Measurements from ENCODE around the gene FOXD2.
"Not testable (repeated sequence)": the region's sequence is repeated elsewhere in the genome, so short reads cannot be mapped to it uniquely, and the experiment has no call there.

Gene FOXD2

DNA sequence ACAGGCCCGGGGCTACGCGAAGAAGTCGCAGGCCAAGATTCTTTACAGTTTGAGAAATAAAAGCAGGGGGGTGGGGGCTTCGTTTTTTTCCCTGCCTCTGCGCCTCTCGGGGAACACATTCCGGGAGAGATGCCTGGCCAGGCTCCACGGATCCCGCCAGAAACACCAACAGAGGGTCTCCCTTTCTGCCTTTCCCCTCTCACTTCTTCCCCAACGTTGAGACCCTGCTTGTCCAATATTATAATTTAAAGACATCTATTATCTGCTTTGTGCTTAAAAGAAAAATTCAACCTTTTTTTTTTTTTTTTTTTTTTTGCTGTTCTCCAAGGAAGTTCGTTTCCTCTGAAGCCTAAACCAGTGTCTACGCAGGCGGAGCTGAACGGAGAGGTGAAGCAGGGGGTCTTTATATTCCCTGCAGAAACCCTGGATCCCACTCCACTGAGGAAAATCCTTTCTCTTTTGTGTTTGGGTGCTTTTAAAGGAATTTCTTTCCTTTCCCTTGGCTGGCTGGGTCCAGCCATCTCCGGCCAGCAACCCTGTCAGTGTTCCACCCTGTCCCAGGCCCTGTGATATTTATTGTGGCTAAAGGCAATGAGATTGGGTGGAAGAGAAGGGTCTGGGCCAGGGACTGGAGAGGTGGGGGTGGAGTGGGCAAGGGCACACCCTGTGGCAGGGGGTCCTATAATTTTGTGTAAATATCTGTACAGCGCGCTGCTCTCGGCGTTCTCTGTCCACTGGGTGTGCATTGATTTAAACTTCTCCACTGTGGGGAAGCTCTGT is 2.2 kb downstream of the FOXD2 start:
- DNase-seq (ENCODE audit: low read depth): no peak

DNA sequence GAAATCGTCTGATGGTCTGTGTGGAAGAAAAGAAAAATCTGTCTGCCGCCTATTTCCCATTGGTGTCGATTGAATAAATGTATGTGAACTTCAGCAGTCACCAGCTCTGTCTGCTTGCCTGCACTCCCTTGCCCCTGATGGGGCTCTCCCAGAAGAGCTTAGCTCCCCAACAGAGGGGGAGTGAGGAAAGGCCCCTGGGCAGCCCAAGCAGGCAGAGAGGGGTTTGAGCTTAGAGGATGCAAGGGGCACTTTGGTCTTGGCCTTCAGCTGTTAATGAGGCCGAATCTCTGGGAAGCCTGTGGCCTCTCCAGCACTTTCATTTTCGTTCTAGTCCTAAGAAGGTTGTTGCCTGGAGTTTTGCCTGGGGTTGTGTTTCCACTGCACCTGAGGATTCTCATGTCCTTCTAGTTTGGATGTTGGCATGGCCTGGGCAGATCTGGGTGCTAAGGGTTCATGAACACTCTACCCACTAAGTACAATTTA is 2.8 kb downstream of the FOXD2 start:
- no peak for DNase-seq (ENCODE audit: low read depth)

DNA sequence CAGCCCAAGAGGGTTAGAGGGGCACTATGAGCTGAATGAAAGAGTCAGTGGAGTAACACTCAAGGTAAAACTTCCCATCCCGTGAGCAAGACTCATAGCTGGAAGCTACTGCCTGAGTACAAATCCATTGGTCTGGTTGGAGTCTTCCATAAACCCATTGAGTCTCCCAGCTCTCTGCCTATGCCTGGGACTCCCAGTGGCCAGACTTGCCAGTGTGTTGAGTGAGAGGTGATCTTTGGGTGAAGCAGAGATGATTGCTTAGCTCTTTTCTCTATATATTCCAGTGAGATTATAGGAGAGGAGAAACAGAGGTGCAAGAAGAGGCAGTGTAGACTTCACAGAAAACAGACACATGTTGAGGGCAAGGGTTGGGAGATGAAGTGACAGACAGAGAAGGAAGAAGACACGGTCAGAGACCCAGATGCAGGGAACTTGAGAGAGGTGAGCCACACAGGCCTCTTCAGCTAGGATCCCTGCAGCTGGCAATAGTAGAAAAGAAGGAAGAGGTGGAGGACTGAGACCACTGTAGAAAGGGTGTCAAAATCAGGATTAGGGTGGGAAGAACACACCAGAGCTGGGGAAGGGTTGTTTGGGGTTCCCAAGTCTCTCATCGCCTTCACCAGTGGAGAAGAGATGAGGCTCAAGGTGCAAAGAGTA is 3.7 kb downstream of the FOXD2 start:
- DNase-seq (ENCODE audit: low read depth): no peak

DNA sequence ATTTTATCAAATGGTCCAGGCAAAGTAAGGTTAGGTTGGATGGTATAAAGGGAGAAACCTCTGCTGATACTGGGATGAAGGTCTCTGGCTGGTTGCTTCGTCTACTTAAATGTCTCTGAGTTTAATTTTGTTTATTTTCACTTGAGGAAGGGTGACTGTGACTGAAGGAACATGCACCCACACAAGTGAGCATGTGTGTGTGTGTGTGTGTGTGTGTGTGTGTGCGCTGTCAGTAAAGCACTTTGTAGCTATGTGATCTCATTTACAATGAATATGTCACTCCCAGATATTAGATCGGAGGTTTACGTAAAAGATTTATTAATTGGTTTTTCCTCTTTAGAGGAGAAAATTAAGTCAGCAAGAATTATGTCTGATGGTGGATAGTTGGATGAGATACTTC is 4.4 kb downstream of the FOXD2 start:
- no peak for DNase-seq (ENCODE audit: low read depth)

DNA sequence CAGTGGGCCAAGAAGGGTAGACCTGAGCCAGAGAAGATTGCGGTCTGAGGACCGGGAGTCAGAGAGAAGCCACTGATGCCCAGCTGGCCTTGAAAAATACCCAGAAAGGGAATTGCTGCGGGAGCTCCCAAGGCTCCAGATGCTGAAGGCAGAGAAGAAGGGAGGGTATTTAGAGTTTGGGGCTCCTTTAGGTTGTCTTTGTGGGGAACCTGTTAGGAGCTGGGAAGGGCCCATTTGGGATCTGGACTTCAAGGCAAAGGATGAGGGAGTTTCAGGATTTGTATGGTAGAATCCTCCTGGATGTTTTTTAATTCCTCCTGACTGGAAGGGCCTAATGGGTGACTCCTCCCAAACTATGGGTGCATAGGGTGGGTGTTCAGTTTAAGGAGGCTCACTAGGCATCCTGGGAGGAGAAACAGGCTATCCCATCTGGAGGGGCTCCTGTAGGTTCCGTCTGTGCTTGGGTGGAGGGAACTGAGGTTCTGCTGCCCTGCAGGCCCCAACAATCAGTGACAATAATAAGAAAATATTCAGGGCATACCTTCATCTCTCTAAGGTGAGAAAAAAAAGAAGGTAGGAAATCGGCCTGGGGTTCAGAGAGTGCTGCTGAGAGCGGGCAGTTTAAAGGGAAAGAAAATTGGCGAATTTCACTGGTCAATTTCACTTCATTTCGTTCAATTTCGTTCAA is 5.1 kb downstream of the FOXD2 start:
- DNase-seq (ENCODE audit: low read depth): no peak

DNA sequence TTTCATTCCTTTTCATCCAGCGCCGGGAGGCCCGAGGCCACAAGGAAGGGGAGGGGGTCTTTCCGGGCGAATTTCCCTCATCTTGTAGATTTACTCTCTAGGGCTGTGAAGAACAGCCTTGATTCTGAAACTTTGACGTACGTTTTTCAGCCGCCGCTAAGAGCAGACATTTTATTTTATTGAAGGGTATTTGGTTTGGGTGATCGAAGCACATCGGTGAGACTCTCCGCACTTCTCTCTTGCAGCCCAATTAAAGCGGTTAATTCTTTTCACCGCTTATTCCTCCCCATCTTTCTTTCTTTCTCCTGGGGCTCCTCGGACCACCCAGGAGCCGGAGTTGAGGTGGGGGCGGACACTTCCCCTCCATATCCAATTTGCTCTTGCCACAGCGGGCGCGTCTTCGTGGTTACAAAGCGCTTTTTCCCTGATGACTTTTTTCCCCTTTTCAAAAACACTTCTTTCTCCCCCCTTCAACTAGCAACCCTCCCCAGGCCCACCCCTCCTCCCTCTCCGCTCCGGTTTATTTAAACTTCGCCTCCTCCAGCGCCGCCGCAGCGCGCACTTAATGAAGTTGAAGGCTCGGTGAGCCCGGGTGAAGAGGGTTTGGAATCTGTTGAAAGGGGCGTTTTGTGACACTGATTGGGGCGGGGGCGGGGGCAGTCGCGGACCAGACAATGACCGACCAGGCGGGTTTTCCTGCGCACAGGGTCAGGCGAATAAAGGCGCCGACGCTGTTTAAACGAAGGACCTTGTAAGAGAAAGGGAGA is 5.9 kb downstream of the FOXD2 start:
- DNase-seq (ENCODE audit: low read depth): no peak

DNA sequence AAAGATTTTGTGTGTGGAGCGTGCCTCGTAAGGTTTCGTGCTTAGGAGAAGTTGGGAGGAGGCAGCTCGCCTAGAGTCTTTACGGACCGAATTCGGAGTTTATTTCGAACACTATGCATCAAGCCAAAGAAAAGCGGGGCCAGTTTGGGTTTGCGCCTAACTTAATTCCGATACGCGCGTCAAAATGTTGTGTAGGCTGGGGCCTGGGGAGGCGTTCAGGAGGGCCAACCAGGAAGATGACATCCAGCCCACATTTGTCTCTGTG is 6.4 kb downstream of the FOXD2 start:
- no peak for DNase-seq (ENCODE audit: low read depth)

DNA sequence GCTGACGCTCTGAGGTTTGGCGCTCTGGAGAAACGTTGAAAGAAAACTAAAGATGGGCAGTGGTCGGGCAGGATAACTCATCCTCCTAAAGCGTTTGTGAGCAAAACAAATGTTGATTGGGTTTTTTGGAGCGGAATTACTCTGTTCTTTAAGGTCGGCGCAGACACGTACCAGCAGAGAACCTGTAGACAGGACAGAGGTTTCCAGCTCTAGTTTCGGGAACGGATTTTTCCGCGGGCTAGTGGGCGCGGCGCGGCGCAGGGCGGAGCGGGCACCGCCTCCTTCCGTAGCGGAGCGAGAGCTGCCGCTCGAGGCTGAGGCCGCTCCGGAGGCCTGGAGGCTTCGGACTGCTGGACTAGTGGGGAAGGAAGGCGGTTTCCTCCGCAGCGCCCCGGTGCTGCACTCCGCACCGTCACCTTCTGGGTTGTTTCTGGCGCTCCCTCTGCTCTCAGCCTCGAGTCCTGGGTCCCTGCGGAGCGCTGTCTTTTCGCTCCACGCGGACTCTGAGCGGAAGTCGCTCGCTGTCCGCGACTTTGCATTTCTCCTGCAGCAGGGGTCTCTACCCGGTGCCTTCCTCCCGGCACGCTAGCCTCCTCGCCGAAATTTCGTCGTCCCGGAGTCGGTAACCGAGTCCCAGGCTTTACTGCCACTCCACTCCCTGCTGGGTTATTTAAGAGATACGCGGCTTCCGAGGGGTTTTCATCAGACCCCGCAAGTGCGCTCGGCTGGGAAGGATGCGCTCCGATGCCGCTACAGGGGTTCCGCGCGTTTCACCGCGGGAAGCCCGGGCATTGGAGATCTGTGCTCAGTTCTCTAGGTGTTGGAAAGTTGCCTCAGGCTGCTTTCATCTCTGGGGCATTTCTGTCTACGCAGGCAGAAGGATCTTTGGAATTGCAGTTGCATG is 7.0 kb downstream of the FOXD2 start:
- DNase-seq (ENCODE audit: low read depth): no peak

DNA sequence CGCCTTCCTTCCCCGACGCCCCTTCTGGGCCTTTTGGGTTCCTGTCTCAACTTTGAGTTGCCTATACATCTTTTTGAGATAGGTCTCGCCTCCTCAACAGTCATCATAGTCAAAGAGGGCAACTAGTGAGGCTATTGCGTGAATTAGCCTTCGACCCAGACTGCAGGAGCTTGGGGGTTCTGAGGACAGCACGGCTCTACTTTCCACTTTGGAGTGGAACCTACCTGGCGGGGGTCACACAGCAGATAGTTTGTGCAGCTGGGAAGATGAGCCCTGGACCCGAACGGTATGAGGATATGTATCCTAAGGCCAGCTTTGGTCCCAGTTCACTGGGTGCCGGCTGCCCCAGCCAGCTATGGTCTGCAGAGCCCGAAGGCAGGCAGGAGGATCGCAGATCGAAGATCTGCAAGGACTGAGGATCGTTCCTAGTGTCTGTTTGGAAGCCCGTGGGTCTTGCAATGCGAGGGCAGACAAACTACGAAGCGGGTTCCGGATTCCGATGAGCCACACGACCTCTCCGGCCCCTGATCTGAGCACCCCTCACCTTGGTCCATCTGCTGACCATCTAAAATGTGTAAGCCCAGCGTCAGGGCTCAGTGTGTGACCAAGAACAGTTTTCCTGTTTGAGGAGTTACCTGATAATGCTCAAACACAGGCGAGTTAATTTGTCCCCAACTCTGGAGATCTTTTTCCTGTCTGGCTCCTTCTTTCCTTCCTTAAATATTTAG is 8.1 kb downstream of the FOXD2 start:
- DNase-seq (ENCODE audit: low read depth): no peak

DNA sequence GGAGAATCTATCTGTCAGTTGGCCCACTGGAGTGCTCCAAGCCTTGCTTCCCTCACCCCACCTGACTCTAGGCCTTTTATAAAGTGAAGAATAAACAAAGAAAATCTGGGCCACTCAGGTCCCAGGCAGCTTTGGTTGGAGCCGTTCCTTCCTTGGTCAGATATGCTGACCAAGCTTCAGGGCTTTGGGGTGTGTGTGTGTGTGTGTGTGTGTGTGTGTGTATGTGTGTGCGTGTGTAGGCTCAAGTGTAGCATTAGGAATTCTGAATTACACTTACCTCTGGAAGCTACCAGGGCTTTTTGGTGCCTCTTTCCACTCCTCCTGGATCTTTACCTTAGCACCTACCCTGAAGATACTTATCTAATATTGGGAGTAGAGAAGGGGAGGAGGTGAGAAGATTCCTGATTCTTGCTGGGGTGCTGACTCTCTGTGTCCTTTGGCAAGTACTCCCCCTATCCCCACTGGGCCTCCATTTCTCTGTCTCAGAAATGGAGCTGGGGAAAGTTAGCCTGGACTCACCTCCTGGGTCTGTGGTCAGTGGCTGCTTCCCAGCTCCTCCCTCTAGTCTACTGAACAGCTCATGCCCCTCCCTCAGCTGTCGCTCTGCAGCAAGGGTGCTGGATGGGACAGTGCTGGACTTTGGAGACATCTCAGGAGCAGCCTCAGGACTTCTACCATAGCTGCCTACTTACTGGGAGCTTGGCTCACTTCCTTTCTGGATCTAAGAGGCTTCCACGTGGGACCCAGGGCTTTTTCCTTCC is 10.8 kb downstream of the FOXD2 start:
- no peak for DNase-seq (ENCODE audit: low read depth)

DNA sequence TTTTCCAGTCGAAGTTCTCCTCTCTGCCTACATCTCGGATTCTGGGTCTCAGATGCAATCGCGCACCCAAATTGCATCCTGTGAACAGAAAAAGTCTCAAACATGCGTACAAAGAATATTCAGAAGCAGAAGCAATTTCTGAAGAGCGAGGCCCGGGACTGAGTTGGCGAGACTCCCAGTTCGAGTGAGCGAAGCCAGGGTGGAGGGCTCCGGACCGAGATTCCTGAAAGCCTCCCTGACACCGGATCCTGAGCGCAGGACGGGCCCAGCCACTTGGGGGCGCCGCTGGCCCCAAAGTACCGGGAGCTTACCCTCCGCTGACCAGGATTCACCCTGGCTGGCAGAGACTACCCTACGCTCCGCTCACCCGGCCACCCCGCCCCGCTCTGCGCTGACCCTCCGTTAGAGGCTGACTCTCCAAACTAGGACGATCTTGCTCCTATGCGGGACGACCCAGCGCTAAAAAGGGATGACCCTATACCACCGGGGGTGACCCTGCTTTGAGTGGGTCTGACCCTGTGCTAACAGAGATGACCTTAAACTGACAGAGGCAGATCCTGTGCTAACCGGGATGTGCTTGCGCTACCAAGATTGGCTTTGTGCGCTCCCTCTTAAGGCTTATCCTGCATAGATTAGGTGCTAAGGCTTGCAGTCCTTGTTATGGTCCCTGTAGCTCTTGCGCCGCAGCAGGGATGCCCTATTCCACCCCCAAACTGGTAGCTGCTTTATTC is 12.1 kb downstream of the FOXD2 start:
- no peak for DNase-seq (ENCODE audit: low read depth)

DNA sequence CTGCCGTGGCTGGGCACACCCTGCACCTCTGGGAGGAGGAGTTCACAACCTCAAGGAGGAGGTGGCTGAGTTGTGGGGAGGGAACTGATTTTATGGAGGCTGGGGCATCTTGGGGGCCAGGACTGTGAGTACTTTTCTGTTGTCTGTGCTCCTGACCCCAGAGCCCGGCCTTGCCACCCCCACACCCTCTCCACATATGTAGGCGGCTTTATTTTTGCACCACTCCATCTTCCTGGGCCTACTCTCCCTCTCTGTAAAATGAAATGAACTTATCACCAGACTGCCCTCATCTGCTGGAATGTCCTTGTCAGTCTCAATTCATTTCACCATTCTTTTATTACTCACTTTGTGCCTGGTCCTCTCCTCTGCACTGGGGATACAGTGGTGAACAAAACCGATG is 12.8 kb downstream of the FOXD2 start:
- DNase-seq (ENCODE audit: low read depth): no peak

DNA sequence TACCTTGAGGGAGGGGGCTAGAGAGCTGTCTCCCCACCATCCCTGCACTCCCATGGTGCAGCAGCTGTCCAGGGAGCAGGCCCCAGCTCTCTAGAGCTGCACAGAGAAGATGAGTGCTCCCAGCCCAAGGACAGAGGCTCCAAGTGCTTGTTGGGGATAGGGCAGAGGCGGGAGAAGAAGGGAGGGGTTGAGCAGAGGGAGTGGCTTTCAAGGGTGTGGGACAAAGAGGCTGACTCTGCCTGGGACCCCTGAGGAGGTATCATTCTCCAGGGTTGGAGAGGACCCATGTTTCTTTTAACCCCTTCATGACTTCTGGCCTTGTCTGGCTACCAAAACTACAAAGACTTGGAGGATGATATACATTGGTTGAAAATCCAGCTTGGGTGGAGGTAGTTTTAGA is 14.6 kb downstream of the FOXD2 start:
- DNase-seq (ENCODE audit: low read depth): no peak

DNA sequence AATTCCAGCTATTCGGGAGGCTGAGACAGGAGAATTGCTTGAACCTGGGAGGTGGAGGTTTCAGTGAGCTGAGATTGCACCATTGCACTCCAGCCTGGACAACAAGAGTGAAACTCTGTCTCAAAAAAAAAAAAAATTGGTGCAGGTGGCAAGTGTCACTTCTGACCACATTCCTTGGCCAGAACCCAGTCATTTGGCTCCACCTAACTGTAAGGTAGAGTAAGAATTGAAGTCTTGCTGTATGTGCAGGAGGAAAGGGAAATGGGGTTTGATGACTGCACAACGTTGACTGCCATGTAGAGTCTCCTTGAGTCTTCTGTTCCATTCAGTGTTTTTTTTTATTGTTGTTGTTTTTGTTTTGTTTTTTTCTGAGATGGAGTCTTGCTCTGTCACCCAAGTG is 16.1 kb downstream of the FOXD2 start:
- not testable (repeated sequence) for DNase-seq (ENCODE audit: low read depth)

DNA sequence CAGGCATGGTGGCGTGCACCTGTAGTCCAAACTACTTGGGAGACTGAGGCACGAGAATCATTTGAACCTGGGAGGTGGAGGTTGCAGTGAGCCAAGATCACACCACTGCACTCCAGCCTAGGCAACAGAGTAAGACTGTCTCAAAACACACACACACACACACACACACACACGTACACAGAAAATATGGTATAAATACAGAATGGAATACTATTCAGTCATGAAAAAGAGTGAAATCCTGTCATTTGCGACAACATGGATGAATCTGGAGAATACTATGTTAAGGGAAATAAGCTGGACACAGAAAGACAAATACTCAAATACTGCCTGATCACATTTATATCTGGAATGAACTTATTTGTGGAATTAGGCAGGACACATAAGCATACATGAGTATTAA is 18.4 kb downstream of the FOXD2 start:
- no peak for DNase-seq (ENCODE audit: low read depth)

DNA sequence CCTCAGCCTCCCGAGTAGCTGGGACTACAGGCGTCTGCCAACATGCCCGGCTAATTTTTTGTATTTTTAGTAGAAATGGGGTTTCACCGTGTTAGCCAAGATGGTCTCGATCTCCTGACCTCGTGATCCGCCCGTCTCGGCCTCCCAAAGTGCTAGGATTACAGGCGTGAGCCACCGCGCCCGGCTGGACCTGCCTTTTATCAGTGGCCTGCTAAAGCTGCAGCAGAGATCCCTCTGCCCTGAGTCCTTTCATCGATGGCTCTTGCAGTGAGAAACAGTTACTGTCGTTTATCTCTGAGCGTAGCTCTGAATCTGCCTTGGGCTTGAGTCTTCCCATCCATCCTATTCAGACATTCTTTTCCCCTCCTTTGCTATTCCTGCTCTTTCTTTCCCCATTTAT is 19.7 kb downstream of the FOXD2 start:
- DNase-seq (ENCODE audit: low read depth): not testable (repeated sequence)

DNA sequence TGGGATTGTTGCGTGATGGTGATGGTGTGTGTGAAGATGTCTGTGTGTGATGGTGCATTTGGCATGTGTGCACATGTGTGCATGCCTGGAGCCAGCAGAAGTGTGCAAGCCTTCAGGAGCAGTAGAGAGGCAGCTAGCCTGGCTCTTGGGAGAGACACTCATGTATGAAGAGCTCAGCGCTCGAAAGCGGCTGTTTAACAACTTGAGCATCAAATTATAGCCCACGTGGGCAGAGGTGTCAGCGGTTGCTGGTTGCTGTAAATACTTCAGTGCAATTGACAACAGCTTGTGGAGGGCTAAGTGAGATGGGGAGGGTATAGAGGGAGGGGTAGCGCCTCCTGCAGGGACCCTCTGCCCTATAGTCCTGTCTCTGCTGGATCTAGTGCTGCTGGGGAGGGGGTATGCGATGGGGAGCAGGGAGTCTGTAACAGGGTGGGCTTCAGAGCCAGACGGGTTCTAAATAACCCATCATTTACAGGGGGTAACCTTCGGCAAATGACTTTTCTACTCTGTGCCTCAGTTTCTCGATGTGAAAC is 21.5 kb downstream of the FOXD2 start:
- no peak for DNase-seq (ENCODE audit: low read depth)

DNA sequence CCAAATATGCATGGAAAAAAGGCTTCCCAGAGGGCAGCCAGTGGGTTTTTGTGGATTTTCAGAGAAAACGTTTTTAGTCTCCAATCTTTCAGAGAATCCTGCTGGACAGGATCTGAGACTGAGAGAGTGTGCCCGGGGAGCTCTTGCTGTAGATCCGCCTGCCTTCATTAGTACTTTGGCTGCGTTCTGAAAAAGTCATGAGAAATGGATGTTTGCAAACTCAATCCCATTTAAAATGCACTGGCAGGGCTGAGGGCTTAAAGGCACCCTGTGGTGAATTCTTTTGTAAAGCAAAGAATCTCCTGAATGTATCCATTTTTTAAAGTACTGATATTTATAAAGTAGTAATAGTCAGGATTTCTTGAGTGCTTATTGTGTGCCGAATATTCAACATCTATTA is 22.2 kb downstream of the FOXD2 start:
- no peak for DNase-seq (ENCODE audit: low read depth)

DNA sequence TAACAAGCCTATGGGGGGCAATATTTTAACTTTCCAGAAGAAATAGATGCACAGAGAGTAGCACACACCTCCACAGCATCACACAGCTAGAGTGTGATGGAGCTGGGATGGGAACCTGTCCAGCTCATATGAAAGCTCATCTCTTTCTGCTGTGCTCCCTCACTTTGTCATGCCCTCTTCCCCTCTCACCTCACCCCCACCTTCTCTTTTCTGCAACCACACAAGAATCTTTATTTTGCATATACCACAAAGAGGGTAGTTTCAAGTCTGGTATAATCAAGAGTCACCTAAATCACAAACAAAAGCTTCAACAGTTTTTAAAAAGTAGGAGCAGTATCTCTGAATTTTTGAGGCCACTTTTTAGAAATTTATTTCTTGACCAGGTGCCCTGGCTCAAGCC is 22.6 kb downstream of the FOXD2 start:
- no peak for DNase-seq (ENCODE audit: low read depth)
